D721Med (cell line): Measurements from ENCODE around the gene HSBP1.

ENCODE experiments used
- DNase-seq: peaks from one replicate; pipeline ENCODE4 v3.0.0; 2011; ENCODE audit warnings: low spot score; ENCODE audit not compliant: insufficient read length
- FAIRE-seq: peaks from 2 replicates; lab custom pipeline; 2011; peaks lifted over from hg19 to GRCh38; lab: Jason Lieb, UNC
- TF ChIP-seq, protein P1 (sequence below): IDR thresholded peaks from 2 replicates; pipeline ENCODE4 v1.5.1; 2012; ENCODE audit warnings: mild to moderate bottlenecking, control low read depth; ENCODE audit not compliant: insufficient read depth; ENCODE audit errors: missing control alignments

Gene HSBP1

GRCh38 chr16:83826146-83826913, 18.6 kb downstream of the HSBP1 start:
- TF ChIP-seq, protein P1, sequence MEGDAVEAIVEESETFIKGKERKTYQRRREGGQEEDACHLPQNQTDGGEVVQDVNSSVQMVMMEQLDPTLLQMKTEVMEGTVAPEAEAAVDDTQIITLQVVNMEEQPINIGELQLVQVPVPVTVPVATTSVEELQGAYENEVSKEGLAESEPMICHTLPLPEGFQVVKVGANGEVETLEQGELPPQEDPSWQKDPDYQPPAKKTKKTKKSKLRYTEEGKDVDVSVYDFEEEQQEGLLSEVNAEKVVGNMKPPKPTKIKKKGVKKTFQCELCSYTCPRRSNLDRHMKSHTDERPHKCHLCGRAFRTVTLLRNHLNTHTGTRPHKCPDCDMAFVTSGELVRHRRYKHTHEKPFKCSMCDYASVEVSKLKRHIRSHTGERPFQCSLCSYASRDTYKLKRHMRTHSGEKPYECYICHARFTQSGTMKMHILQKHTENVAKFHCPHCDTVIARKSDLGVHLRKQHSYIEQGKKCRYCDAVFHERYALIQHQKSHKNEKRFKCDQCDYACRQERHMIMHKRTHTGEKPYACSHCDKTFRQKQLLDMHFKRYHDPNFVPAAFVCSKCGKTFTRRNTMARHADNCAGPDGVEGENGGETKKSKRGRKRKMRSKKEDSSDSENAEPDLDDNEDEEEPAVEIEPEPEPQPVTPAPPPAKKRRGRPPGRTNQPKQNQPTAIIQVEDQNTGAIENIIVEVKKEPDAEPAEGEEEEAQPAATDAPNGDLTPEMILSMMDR, result peak; percentile 91
- FAIRE-seq, result no peak
- DNase-seq, result peak; percentile 48

GRCh38 chr16:83830091-83830768, 22.5 kb downstream of the HSBP1 start:
- TF ChIP-seq, protein P1, result no peak
- DNase-seq, result no peak
- no peak for FAIRE-seq

GRCh38 chr16:83830769-83831455, 23.1 kb downstream of the HSBP1 start:
- DNase-seq, result no peak
- FAIRE-seq, result no peak
- TF ChIP-seq, protein P1, result no peak

DNA sequence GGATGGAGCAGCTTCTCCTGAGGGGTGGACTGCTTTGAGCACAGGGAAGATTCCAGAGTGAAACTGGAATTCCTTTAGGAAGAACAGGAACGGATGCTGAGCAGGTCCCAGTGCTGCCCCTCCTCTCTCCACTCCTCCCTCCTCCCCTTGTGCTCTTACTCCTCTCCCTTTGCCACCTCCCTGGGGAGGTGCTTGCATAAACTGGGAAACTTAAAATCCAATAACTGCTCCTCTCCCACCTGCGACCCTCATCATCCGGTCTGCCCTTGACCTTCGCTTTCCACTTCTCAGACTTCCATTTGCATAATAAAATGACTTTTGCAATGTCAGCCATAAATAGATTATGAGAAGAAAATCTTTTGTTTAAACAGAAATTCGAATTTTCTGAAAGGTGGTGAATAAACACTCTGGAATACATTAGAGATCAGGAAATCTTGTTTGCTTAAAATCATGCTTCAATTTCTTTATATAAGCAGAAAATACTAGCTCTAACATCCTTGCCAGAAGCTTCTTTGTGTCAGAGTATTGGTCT, 23.7 kb downstream of the HSBP1 start:
- no peak for FAIRE-seq
- TF ChIP-seq, protein P1, result no peak
- no peak for DNase-seq

GRCh38 chr16:83833921-83834320, 26.1 kb downstream of the HSBP1 start:
- no peak for FAIRE-seq
- DNase-seq, result no peak
- TF ChIP-seq, protein P1, result no peak

DNA sequence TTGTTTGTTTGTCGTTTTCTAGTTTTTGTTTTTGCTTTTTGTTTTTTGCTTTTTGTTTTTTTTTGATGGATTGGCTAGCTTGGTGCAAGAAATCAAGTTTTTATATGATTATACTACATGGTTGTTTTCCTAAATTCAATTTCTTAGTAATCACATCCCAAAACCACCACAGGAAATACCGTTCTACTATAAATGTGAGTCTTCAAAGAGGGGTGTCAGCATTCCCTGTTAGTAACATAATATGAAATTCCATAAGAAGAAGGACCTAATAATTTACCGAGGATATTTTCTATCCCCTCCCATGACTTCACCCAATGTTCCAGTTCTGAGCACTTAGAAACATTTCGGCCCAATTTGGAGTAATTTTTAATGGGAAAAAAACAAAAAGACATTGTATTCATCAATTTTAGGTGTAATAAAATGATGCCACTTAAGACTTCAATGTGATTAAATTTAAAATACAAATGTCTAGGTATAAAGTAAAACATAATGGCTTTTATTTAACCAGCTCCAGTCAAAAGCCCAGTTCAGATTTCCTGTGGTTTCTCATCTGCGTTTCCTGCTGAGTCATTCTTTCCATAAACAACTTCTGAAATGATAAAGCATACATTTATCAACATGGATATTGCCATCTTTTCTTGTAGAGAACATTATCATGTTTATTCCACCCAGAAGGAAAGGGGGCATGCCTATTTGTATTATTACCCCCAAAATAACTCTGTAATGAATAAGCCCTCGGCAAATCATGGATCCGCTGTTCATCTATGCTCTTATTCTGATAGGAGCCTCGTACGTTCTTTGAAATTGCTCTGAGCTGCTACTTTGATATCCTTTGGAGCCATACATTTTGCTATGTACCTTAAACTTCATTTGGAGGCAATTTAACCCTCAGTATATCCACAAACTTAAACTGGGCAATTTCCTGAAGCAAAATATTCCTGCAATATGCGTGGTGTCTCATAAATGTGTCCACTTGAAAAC, 28.1 kb downstream of the HSBP1 start:
- DNase-seq, result no peak
- TF ChIP-seq, protein P1, result no peak
- FAIRE-seq, result no peak
